ENCODE measurements around the gene CRADD.

The CRADD gene

DNA sequence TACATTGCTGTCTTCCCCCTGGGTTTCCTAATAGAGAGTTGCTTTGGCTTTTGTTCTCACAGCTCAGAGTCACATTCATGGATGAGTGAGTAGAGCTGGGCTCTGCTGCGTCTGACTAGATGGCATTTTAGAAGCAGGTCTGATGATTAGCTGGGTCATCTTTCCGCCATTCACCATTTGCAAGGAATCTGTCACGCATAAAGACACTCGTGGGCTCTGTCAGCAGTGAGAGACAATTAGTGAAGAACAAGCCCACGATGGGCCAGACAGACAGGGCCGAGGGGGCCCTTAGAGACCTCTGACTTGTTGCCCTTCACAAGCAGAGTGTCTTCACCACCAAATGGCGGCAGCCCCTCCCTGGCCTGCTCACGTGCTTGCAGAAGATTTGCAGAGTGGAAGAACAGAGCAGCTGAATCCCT, 175.0 kb downstream of the CRADD start:
- Histone ChIP-seq H3K4me2 (ENCODE audit: low read length) (peak overlapping the region; percentile 45), H3K36me3 (ENCODE audit: control insufficient read depth, insufficient read depth, low read length) (no peaks in the 10 kb centered on the region), H3K27ac (peak overlapping the region; percentile 70), H3K79me2 (no peaks in the 10 kb centered on the region), H3K4me1 (peaks cover 13% of the 10 kb centered on the region), H3K4me3 (ENCODE audit: low read depth, low read length) (no peak overlapping the region), H3K27me3 (ENCODE audit: control insufficient read depth, insufficient read depth, low read length) (no peaks in the 10 kb centered on the region), H3K9ac (no peak overlapping the region), H3K9me3 (ENCODE audit: control insufficient read depth, low read length) (no peaks in the 10 kb centered on the region), H2AFZ (peak overlapping the region; percentile 83)
- TF ChIP-seq, protein P1, sequence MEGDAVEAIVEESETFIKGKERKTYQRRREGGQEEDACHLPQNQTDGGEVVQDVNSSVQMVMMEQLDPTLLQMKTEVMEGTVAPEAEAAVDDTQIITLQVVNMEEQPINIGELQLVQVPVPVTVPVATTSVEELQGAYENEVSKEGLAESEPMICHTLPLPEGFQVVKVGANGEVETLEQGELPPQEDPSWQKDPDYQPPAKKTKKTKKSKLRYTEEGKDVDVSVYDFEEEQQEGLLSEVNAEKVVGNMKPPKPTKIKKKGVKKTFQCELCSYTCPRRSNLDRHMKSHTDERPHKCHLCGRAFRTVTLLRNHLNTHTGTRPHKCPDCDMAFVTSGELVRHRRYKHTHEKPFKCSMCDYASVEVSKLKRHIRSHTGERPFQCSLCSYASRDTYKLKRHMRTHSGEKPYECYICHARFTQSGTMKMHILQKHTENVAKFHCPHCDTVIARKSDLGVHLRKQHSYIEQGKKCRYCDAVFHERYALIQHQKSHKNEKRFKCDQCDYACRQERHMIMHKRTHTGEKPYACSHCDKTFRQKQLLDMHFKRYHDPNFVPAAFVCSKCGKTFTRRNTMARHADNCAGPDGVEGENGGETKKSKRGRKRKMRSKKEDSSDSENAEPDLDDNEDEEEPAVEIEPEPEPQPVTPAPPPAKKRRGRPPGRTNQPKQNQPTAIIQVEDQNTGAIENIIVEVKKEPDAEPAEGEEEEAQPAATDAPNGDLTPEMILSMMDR (IDR thresholded peaks at IDR 0.05), result no peak

DNA sequence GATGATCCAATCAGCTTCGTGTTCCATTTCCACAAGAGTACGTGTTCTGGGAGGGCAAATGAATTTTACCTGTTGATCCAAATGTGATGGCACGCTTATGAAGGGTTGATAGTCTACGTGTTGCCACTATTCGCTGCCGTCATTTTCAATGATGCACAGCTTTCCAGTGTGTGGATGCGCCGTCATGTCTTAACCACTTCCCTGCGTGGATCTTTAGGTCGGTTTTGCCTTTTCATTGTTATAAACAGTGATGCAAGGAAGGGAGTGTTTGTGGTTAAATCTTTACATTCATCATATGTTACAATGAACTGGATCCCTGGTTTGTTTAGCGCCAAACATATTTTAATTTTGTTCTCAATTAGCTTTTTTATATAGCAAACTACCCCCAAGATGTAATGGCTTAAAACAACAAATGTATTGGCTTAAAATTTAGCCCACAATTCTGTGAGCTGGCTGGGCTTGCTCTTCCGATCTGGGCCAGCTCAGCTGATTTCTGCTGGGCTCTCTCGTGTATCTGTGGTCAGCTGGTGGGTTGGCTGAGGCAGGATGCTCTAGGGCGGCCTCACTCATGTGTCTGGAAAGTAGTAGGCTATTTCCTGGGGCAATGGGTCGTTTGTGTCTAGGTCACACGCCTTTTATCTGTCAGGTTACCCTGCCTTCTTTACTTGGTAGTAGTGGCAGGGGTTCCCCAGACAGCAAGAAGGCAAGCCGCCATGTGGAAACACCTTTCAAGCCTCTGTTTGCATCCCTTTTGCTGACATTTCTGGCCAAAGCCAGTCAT, 176.7 kb downstream of the CRADD start:
- H3K79me2 ChIP-seq, result no peaks in the 10 kb centered on the region
- H3K4me2 ChIP-seq (ENCODE audit: low read length), result no peak overlapping the region
- no peaks in the 10 kb centered on the region for H3K27me3 ChIP-seq (ENCODE audit: control insufficient read depth, insufficient read depth, low read length)
- H3K9ac ChIP-seq, result no peak overlapping the region
- no peak overlapping the region for H3K27ac ChIP-seq
- no peaks in the 10 kb centered on the region for H3K36me3 ChIP-seq (ENCODE audit: control insufficient read depth, insufficient read depth, low read length)
- H3K4me3 ChIP-seq (ENCODE audit: low read depth, low read length), result no peak overlapping the region
- TF ChIP-seq, protein P1 (IDR thresholded peaks at IDR 0.05), result no peak
- H3K9me3 ChIP-seq (ENCODE audit: control insufficient read depth, low read length), result no peaks in the 10 kb centered on the region
- peaks cover 13% of the 10 kb centered on the region for H3K4me1 ChIP-seq
- no peak overlapping the region for H2AFZ ChIP-seq

DNA sequence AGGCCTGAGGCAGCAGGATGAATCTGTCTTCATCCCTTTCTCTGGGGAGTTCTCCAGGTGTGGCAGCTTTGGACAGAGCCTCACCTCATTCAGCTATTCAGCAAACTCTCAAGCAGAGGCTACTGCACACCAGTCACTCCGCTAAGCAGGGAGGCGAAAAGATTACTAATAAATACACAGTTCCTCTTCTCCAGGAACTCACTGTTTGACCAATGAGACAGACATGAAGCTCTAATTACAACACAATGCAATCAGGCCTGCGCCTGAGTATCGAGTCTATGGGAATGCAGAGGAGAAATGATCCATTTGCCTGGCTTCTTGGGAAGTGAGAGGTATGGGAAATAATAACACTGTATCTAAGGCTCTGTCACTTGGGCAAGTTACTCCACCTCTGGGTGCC, 178.1 kb downstream of the CRADD start:
- H2AFZ ChIP-seq, result no peak overlapping the region
- H3K4me1 ChIP-seq, result peaks cover 13% of the 10 kb centered on the region
- no peaks in the 10 kb centered on the region for H3K79me2 ChIP-seq
- H3K4me2 ChIP-seq (ENCODE audit: low read length), result no peak overlapping the region
- H3K4me3 ChIP-seq (ENCODE audit: low read depth, low read length), result no peak overlapping the region
- no peaks in the 10 kb centered on the region for H3K9me3 ChIP-seq (ENCODE audit: control insufficient read depth, low read length)
- H3K9ac ChIP-seq, result no peak overlapping the region
- H3K27me3 ChIP-seq (ENCODE audit: control insufficient read depth, insufficient read depth, low read length), result no peaks in the 10 kb centered on the region
- H3K27ac ChIP-seq, result no peak overlapping the region
- TF ChIP-seq, protein P1 (IDR thresholded peaks at IDR 0.05), result no peak
- H3K36me3 ChIP-seq (ENCODE audit: control insufficient read depth, insufficient read depth, low read length), result no peaks in the 10 kb centered on the region

DNA sequence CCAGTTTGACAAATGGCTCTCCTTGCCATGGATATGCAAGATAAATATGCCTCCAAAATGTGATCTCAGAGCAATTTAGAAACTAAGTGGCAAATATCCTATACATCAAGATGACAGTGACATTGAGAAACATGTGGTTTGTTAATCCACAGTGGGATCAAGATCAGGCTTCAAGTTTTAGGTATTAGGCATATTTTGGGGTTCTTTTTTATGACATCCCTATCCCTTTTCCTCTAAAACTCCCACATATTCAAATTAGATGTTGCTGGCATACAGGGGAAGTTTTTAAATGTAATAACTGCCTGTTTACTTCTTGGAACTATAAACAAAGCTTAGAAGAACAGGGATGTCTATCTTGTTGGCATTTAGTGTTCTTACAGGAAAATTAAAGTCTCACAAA, 179.4 kb downstream of the CRADD start:
- Histone ChIP-seq H3K27me3 (ENCODE audit: control insufficient read depth, insufficient read depth, low read length) (no peaks in the 10 kb centered on the region), H3K4me1 (peaks cover 11% of the 10 kb centered on the region), H3K9me3 (ENCODE audit: control insufficient read depth, low read length) (no peaks in the 10 kb centered on the region), H3K4me2 (ENCODE audit: low read length) (no peak overlapping the region), H3K9ac (no peak overlapping the region), H3K4me3 (ENCODE audit: low read depth, low read length) (no peak overlapping the region), H2AFZ (no peak overlapping the region), H3K27ac (no peak overlapping the region), H3K79me2 (no peaks in the 10 kb centered on the region), H3K36me3 (ENCODE audit: control insufficient read depth, insufficient read depth, low read length) (no peaks in the 10 kb centered on the region)
- TF ChIP-seq, protein P1 (IDR thresholded peaks at IDR 0.05), result no peak

All from parathyroid adenoma (tissue), 2 donors.